Subcutaneous adipose tissue (tissue), 4 donors: ENCODE measurements around the gene IL1R2. TPM values are rescaled to one million over a fixed set of nuclear protein-coding genes. Genes with fewer than 3 reads are reported as not detected.

Experiments used
- CTCF ChIP-seq: fragments of 450-650 bp; IDR thresholded peaks from one replicate; pipeline ENCODE4 v1.5.1; 2016; ENCODE audit warnings: low read depth, mild to moderate bottlenecking, control low read depth, antibody characterized with exemption, moderate library complexity
- total RNA-seq, 4 donors: library from RNA; depleted of rRNA; stranded (reverse); fragments of >200 nt; gene quantifications; one replicate each; pipeline ENCODE4 v1.1.0, GENCODE V29; 2016

IL1R2 gene
- total RNA-seq, 4 donors from 2014 or later, result 8.3 to 27.1 (median 17.2) TPM

GRCh38 chr2:102030855-102031527 is 39.2 kb downstream of the IL1R2 start:
- TF ChIP-seq CTCF, result no peak

GRCh38 chr2:102032368-102033030 is 40.7 kb downstream of the IL1R2 start:
- TF ChIP-seq CTCF, result no peak

- TF ChIP-seq CTCF, result no peak
Measured at GRCh38 chr2:102033031-102033749, 41.4 kb downstream of the IL1R2 start.

GRCh38 chr2:102033750-102034682 is 42.3 kb downstream of the IL1R2 start:
- no peak for TF ChIP-seq CTCF

GRCh38 chr2:102034683-102035548 is 43.2 kb downstream of the IL1R2 start:
- TF ChIP-seq CTCF, result no peak

- no peak for TF ChIP-seq CTCF
Measured at GRCh38 chr2:102037681-102038080, 45.9 kb downstream of the IL1R2 start.
